ENCODE measurements around the gene LGMN. TPM values are rescaled to one million over a fixed set of nuclear protein-coding genes. Genes with fewer than 3 reads are reported as not detected.

Gene LGMN
- total and polyA plus RNA-seq, 8 donors, result 18.5 to 60.1 (median 33.0) TPM

GRCh38 chr14:92759679-92760523, 11.5 kb upstream of the LGMN start:
- Histone ChIP-seq H3K27me3 (no peaks in the 10 kb centered on the region), H3K4me3 (no peak overlapping the region), H3K9me3 (no peaks in the 10 kb centered on the region), H3K36me3 (no peaks in the 10 kb centered on the region), H3K27ac (no peak overlapping the region), H3K4me1 (no peaks in the 10 kb centered on the region)
- FAIRE-seq (no peak), ATAC-seq (no peak), DNase-seq (no peak)
- intact Hi-C loops (cut with DNase I), result no loop called here
- WGBS, 2 donors, result 83 to 86% methylated on average over 12 of the region's 12 CpGs
- TF ChIP-seq CTCF (IDR thresholded peaks at IDR 0.05), result no peak

- no peaks in the 10 kb centered on the region for H3K36me3 ChIP-seq
- no peaks in the 10 kb centered on the region for H3K9me3 ChIP-seq
- H3K27me3 ChIP-seq, result no peaks in the 10 kb centered on the region
- DNase-seq, result no peak
- 54 to 63% methylated on average over 4 of the region's 4 CpGs for WGBS, 2 donors
- FAIRE-seq, result no peak
- TF ChIP-seq CTCF (IDR thresholded peaks at IDR 0.05), result no peak
- no peak for ATAC-seq
- H3K27ac ChIP-seq, result no peak overlapping the region
- intact Hi-C loops (cut with DNase I), result no loop called here
- no peaks in the 10 kb centered on the region for H3K4me1 ChIP-seq
- H3K4me3 ChIP-seq, result no peak overlapping the region
Measured at GRCh38 chr14:92759300-92759678, 10.9 kb upstream of the LGMN start.

GRCh38 chr14:92756446-92756845, 8.0 kb upstream of the LGMN start:
- no peaks in the 10 kb centered on the region for H3K4me1 ChIP-seq
- H3K27me3 ChIP-seq, result no peaks in the 10 kb centered on the region
- H3K27ac ChIP-seq, result no peak overlapping the region
- FAIRE-seq (no peak), DNase-seq (no peak), ATAC-seq (no peak)
- intact Hi-C loops (cut with DNase I), result no loop called here
- H3K9me3 ChIP-seq, result no peaks in the 10 kb centered on the region
- WGBS, 2 donors, result 73 to 79% methylated on average over 4 of the region's 4 CpGs
- no peaks in the 10 kb centered on the region for H3K36me3 ChIP-seq
- no peak overlapping the region for H3K4me3 ChIP-seq
- TF ChIP-seq CTCF (IDR thresholded peaks at IDR 0.05), result no peak

- intact Hi-C loops (cut with DNase I), result no loop called here
- FAIRE-seq (no peak), ATAC-seq (peak in 1 of 4 donors; percentile 54)
Measured at GRCh38 chr14:92755495-92755894, 7.1 kb upstream of the LGMN start.

More at GRCh38 chr14:92755495-92755894, 7.1 kb upstream of the LGMN start:
- Histone ChIP-seq H3K9me3 (no peaks in the 10 kb centered on the region), H3K27me3 (no peaks in the 10 kb centered on the region), H3K4me1 (no peaks in the 10 kb centered on the region), H3K27ac (peak overlapping the region in 2 of 4 donors; percentile 3 to 38), H3K4me3 (no peak overlapping the region), H3K36me3 (no peaks in the 10 kb centered on the region)
- 81 to 85% methylated on average over 3 of the region's 3 CpGs for WGBS, 2 donors
- DNase-seq, result no peak
- TF ChIP-seq CTCF (IDR thresholded peaks at IDR 0.05), result no peak
